GM18519 (cell line): Measurements from ENCODE around the gene KAT2B.
A peak's percentile ranks its signal among the peaks of the same experiment; 100 is the strongest.

Source experiments
- ATAC-seq: cut with Tn5 transposase; IDR thresholded peaks from one replicate; pipeline ENCODE4 v1.9.1; 2021; ENCODE audit warnings: mild to moderate bottlenecking, moderate library complexity; ENCODE audit not compliant: unreplicated experiment, low FRiP score

KAT2B gene

DNA sequence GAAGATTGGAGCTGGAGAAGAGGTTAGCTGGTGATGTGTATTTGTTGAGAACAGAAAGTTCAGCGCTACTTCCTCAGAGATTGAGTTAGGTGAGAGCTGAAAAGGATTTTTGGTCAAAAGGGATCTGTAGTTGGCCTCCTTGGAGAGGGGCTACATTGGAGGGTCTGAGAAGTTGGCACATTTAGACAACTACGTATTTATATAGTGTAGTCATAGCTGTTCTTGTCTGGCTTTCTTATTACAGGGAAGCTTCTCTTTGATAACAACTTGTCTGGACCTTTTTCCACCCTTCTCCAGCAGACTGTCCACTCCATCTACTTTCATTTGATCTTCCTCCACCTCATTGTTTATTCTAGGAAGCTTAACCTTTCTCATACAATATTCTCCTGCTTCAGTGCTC, 43.7 kb downstream of the KAT2B start:
- ATAC-seq = no peak

DNA sequence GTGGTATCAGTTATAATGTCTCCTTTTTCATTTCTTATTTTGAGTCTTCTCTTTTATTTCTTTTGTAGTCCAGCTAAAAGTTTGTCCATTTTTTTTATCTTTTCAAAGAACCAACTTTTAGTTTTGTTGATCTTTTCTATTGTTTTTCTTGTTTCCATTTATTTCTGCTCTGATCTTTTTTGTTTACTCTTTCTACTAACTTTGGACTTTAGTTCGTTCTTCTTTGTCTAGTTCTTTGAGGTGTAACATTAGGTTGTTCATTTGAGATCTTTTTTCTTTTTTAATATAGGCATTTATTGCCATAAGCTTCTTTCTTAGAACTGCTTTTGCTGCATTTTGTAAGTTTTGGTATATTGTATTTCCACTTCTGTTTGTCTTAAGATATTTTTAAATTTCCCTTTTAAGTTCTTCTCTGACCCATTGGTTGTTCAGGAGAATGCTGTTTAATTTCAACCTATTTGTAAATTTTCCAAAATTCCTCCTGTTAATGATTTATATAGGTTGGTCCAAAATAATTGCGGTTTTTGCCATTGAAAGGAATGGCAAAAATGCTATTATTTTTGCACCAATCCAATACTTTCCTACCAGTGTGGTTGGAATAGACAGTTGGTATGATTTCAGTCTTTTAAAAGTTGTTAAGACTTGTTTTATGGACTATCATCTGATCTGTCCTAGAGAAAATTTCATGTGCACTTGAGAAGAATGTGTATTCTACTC, 51.2 kb downstream of the KAT2B start:
- no peak for ATAC-seq

DNA sequence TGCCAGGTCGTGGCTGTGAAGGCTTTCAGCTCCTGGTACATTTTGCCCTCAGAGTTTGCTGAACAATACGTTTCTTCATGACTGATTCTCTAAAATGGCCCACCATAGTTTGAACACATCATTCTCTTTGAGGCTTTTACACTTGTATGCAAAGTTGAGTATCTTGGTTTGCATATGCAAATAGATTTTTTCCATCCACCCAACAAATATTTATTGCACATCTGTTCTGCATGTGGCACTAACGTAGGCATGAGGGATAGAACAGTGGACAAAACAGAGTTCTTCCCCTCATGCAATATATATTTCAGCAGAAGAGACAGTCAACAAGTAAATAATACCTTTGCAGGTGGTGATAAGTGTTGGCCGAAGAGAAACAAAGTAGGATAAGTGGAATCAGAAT, 55.2 kb downstream of the KAT2B start:
- ATAC-seq = no peak

DNA sequence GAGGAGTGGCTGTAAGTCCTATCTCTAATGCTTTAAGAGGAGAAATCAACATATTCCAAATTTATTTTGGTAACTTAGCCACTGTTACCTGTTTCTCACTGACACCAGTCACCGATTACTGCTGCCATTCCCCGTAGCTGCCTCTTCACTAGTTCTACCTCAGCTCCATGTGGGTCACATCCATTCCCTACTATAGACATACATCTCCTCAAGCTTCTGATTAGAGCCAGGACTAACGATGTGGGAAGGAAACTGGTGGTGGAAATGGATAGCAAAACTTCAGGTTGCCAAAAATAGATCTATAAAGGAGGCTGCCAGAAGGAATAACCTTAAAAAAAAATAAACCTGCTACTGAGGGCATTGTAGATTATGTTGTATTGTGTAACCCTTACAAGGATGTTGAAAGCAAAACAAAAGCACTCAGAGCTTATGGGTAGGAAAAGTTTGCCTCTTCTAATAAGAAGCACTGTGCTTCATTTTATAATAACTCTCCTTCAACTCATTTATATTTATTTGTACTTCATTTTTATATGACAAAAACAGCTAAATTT, 56.0 kb downstream of the KAT2B start:
- no peak for ATAC-seq

DNA sequence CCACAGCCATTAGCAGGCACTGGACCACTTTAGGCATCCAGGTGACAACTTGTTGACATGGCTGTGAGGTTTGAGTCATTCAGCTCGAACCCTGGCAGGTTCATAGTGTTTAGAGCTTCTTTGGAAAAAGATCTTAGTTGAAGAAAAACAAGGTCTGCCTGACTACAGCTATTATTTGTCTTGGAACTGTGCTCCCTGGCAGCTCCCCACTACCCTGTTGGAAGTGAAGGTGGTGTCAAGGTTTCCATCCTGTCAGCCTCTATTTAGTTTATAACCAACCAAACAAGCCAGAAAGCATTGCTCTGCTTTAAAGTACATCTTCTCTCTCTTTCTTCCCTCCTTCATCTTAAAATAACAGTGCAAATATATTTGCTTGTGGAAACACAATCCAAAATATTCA, 56.8 kb downstream of the KAT2B start:
- ATAC-seq = no peak

DNA sequence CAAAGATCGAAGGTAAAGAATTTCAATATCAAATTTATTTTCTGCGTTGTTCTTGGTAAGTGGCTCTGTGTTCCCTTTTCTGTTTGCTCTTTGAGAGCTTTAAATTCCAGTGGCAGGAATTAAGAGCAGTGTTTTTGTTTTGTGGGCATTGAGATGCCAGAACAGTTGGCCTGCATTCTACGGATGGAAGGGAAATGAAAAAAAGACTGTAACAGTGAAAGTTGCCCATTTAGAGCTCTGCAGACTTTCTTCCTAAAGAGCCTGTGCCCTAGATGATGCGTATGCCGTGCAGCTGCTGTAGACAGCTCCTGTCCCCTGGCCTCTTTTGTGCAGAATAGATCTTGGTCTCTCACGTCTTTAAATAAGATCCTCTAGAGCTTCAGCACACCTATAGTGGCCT, 58.8 kb downstream of the KAT2B start:
- ATAC-seq = no peak

DNA sequence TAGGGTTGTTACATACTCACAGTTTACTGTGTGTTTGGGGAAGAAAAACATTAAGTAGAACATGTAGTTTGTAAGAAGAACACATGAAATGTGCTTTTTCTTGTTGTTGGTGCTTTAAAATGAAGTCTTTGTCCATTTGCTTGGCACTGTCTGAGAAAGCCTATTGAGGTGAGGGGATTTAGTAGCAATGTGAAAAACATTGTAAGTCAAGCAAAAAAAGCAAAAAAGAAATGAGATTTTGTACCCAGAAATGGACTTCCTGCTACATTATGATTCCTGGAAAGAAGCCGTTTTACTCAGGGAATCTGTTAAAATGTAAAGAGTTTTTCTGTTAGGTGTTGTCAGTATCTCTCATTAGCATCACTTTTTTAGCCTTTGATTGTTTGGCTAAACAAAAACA, 59.9 kb downstream of the KAT2B start:
- ATAC-seq = no peak

DNA sequence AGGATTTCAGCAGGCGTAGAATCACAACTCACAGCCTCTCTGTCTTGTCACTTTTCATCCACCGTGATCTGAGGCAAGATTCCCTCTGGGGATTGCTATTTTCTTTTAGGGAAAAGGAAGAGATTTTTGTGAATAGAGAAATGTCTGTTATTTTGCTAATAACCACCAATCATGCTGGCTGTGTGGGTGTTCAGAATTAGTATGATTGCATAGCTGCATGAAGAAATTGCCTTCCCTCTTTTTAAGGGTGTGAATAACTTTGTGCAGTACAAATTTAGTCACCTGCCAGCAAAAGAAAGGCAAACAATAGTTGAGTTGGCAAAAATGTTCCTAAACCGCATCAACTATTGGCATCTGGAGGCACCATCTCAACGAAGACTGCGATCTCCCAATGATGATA, 60.8 kb downstream of the KAT2B start:
- ATAC-seq = no peak

DNA sequence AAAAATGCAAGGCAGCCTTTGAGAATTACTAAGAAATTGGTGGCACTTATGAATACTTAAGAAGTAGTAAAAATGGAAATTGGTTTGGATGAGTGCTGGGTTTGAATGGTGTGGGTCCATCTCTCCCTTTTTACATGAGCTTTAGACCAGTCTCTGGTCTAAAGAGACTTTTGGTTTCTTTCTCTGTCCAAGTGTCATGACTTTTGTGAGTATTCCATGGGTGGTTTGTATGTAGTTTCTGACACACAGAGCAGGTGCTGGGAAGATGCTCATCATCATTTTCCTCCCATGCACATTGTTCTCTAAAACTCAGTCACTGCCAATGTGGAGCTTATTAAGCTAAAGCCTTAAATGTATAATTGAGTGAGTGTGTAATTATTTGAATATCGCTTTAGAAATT, 63.5 kb downstream of the KAT2B start:
- ATAC-seq = no peak

DNA sequence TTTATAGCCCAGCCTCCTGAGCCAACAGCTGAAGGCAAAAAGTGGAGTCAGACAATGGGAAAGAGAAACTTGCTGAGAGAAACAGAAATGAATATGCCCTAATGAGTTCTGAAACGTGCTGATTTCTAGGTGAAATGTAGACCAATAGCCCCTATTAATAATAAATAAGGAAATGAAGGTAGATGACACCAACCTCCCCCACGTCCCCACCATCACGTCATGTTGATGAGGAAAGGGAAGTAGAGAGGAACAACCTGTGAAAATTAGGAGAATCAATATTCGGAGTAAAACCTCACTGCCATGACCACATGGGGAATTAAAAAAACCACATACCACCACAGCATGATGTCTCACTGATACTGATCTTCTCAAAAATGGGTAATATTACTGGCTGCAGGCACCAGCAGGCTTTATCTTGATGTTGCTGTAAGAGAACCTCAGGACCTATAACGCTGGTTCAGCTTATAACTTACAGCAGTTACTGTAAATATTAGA, 64.0 kb downstream of the KAT2B start:
- ATAC-seq = no peak

DNA sequence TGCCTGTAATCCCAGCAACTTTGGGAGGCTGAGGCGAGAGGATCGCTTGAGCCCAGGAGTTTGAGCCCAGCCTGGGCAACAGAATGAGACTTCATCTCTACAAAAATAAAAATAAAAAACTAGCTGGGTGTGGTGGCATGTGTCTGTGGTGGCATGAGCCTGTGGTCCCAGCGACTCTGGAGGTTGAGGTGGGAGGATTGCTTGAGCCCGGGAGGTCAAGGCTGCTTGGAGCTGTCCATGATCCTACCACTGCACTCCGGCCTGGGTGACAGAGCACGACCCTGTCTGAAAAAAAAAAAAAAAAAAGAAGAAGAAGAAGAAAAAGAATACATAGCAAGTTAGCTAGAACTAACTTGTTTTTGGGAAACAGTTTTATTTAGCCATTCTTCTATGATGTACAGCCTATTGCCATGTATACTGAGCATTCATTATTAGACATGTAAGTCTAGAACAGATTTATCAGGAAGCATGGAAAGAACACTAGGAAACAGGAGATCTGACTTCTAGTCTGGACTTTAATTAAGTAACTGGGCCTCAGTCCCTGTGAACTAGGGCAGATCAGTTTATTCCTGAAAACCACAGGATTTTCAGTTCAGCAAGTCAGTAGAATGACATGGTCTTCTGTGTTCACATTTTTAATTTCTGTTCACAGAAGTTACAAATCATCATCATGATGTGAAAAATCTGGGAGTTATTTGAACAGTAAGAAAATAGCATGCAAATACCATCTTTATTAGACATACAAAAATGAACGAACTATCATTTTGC, 65.5 kb downstream of the KAT2B start:
- ATAC-seq = no peak

DNA sequence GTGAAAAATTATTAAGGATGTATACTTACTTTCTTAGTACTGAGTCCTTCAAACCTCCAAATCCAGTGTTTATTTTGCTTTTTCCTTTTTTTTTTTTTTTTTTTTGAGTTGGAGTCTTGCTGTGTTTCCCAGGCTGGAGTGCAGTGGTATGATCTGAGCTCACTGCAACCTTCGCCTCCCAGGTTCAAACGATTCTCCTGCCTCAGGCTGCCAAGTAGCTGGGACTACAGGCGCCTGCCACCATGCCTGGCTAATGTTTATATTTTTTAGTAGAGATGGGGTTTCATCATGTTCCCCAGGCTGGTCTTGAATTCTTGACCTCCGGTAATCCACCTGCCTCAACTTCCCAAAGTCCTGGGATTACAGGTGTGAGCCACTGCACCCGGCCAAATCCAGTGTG, 67.5 kb downstream of the KAT2B start:
- no peak for ATAC-seq

DNA sequence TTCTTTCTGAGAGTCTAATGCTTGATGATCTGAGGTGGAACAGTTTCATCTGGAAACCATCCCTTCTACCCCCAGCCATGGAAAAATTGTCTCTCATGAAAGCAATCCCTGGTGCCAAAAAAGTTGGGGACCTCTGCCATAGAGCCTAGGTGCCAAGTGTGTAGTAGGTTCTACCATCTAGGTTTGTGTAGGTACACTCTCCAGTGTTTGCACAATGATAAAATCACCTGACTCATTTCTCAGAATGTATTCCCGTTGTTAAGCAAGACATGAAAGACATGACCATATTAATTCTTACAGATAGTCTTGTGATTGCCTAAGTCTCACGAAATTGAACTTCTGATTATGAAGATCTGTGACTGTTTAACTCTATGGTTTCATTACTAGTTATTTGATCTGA, 68.6 kb downstream of the KAT2B start:
- no peak for ATAC-seq

DNA sequence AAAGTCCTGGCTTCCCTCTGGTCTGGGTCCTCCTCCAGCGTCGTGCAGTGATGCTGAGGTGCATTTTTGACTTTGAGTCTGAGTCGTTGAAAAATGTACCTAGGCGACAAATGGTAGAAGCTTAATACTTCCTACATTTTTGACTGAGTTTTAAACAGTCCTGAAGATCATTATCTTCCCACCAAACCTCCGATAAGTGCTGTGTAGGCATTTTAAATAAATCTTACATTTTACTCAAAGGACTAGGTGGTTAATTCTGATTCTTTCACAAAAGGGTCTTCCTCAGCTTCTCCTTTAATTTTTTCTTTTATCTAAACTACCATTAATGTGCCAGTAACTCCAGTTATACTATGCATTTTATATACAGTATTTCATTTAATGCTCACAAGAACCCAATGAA, 70.6 kb downstream of the KAT2B start:
- ATAC-seq = no peak

DNA sequence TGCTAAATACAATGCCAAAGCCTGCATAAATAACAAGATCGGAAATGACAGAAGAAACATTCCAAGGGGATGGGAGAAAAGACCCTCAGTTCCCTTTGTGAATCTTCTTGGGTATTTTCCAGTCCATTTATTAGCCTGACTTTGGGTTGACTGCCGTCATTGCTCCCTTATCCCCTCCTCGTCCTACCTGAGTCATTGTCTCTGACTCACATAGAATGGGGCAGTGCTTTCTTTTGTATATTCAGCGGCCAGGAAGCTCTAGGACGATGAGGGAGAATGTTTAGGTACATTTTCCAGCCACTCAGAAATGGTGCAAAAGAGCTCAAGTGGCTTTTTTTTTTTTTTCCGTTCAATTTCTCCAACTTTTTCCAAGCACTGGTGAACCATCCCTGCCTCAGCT, 71.6 kb downstream of the KAT2B start:
- no peak for ATAC-seq

DNA sequence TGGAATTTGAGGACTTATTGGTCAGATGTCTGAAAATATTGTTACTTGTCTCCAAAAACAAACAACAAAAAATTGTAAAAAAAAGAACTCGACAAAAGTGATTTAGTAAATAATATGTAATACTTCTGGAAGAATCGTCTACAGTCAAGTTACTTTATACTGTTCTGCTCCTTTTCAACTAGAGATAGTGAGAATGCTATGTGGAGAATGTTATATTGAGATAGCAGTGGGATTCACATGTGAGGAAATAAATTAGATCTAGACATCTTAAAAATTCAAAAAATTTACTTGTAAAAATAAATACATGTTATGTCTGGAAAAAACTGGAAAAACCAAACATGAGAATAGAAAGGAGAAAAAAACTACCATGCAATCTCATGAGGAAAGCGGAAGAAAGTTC, 80.8 kb downstream of the KAT2B start:
- ATAC-seq = no peak

DNA sequence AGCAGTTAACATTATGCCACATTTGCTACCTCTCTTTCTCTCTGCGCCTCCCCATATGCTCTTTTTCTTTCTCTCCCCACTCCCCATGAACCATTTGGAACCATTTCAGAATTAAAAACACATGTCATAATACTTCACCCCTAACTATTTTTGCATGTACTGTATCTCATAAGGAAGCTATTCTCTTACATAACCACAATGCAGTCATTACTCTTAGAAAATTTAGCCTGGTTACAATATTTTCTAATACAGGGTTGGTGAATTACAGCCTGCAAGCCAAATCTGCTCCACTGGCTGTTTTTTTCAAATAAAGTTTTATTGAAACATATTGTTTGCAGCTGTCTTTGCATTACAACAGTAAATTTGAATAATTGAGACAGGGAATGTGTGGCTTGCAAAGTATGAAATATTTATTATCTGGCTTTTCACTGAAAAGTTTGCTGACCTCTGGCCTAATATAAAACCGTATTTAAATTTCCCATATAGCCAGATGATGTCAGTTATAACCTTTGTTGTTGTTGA, 82.9 kb downstream of the KAT2B start:
- no peak for ATAC-seq

DNA sequence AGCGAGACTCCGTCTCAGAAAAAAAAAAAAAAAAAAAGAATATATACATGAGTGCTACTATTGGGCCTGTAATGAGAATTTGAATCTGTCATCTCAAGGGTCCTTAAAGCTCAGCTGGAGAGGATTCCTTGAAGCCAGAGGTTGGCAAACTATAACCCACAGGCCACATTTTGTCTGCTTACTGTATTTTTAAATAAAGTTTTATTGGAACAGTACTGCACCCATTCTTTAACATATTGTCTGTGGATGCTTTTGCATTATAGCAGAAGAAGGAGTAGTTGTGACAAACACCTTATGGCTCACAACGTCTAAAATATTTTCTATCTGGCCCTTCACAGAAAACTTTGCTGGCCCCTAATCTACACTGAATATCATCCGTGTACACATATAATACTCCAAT, 85.0 kb downstream of the KAT2B start:
- ATAC-seq = no peak

DNA sequence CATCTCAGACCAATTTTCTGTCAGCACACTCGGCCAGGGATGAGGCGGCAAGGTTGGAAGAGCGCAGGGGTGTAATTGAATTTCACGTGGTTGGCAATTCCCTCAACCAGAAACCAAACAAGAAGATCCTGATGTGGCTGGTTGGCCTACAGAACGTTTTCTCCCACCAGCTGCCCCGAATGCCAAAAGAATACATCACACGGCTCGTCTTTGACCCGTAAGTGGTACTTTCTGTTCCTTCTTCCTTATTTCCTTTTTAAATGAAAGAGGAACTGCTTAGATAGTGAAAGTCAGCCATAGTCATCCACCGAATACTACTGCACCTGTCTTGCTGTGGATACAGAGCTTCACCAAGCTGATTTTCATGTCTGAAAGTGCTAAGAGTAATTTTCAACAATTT, 85.7 kb downstream of the KAT2B start:
- ATAC-seq = peak; percentile 100

DNA sequence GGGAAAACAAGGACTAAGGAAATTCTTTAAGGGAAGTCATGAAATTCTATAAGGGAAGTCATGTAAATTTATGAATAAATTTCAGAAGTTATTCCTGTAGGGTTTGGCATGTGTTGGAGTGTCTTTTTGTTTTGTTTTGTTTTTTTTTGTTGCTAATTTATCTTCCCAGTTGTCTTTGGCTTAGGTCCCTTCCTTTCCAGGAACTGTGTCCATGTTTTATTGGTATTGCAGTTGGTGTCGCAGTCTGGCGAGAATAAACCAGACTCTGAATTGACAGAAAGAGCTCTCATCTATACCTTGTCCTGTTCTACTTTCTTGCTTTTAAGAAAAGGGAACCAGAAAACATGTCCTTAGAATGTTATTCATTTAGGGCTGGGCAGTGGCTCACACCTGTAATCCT, 88.1 kb downstream of the KAT2B start:
- ATAC-seq = no peak

DNA sequence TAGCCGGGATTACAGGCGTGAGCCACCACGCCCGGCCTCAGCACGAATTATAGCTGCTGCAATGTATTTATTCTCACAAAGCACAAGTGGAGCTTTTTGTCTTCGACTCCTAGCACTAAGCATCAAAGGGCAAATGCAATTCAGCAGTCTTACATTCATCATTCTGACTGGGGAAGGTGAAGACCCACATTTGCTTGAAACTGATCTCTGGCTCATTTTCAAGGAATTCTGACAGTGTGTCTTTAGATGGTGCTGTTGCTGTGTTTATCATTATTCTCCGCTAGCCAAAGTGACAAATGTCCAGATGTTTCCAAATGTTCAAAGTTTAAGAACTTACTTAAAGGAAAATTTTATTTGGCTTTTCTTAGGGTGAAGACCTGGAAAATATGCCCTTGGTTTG, 89.9 kb downstream of the KAT2B start:
- ATAC-seq = no peak

DNA sequence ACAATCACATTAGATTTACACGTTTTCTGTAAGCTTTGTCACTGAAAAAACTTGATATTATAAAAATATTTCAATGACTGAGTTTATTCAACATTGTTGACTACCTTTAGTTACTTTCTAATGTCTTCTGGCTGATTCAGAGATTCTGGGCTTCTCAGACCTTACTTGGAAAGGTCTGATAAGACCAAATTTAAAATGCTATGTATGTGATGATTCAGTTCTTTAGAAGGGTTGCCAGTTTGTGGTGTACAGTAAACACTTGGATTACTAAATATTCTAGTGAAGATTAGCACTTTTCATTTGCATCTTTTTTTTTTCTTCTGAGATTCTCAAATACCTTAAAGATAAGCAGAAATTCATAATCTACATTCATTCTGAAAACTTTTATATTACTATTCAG, 96.0 kb downstream of the KAT2B start:
- no peak for ATAC-seq
